HepG2 (cell line): ENCODE measurements around the gene IGSF11. TPM values are rescaled to one million over a fixed set of nuclear protein-coding genes. Genes with fewer than 3 reads are reported as not detected.

Experiments
- ATAC-seq: fragments of 200-7000 bp; cut with Tn5 transposase; 3 replicates; pipeline ENCODE4 v1.9.1; 2020; ENCODE audit warnings: mild to moderate bottlenecking, moderate library complexity
- BruUV-seq: library from RNA; stranded (reverse); fragments of 400-500 nt; replicated peaks from 2 replicates; lab custom pipeline; 2021; lab: Mats Ljungman, UMichigan
- CTCF ChIA-PET: fragments of 300-600 bp; formaldehyde crosslinking; extraction: SDS; loops from one replicate; lab custom pipeline; 2021; ENCODE audit warnings: low total read pairs, inconsistent platforms, low intra/inter-chr PET ratio; lab: Yijun Ruan, JAX
- POLR2A ChIA-PET: fragments of 350-600 bp; sonication (Branson Sonifier 250); formaldehyde crosslinking; loops from one replicate; lab custom pipeline; 2020; ENCODE audit warnings: antibody characterized with exemption, inconsistent platforms; lab: Yijun Ruan, JAX
- DNase-seq: peaks from one replicate; pipeline ENCODE4 v3.0.0-alpha.2; 2015; ENCODE audit warnings: low spot score
- FAIRE-seq: peaks from 3 replicates; lab custom pipeline; 2011; peaks lifted over from hg19 to GRCh38; lab: Jason Lieb, UNC
- H2AFZ ChIP-seq: one replicate; pipeline ENCODE4 v1.6.1; 2011; ENCODE audit warnings: low read length, inconsistent platforms
- H3K27ac ChIP-seq: fragments of 300-600 bp; 3 replicates; pipeline ENCODE4 v1.8.0; 2011; ENCODE audit warnings: mixed run types, mild to moderate bottlenecking, mixed read lengths, low read length, inconsistent platforms; ENCODE audit not compliant: insufficient read depth; ENCODE audit errors: extremely low read length
- H3K27me3 ChIP-seq, 2 experiments: fragments of 200-600 bp in 1 of 2; 2 replicates in 1 of 2; 3 replicates in 1 of 2; pipeline versions ENCODE4 v1.6.0 to v1.8.0; 2011; ENCODE audit warnings: low read length in 2 of 2, mild to moderate bottlenecking in 2 of 2, moderate library complexity in 2 of 2, inconsistent platforms in 1 of 2; ENCODE audit not compliant: insufficient read depth in 2 of 2, control insufficient read depth in 1 of 2
- H3K36me3 ChIP-seq, 2 experiments: fragments of 200-600 bp in 1 of 2; replicated peaks in 1 of 2; 2 replicates in 1 of 2; 3 replicates in 1 of 2; pipeline versions ENCODE4 v1.5.1 to v1.8.0; 2011; ENCODE audit warnings: low read length in 2 of 2, inconsistent platforms in 1 of 2; ENCODE audit not compliant: insufficient read depth in 2 of 2, control insufficient read depth in 1 of 2
- H3K4me1 ChIP-seq: 2 replicates; pipeline ENCODE4 v1.5.1; 2012; ENCODE audit warnings: low read length, inconsistent platforms; ENCODE audit not compliant: insufficient read depth
- H3K4me2 ChIP-seq: 2 replicates; pipeline ENCODE4 v1.6.0; 2011; ENCODE audit warnings: low read depth, low read length, inconsistent platforms
- H3K4me3 ChIP-seq, 3 experiments: fragments of 200-600 bp in 1 of 3; sonication (generic), shearing (Covaris generic) in 1 of 3; replicated peaks in 1 of 3; 2 replicates each; pipeline ENCODE4 v1.5.1; 2011 to 2016; ENCODE audit warnings: low read length in 3 of 3, inconsistent platforms in 2 of 3, low read depth in 2 of 3, mild to moderate bottlenecking in 2 of 3, control low read depth in 1 of 3, mixed read lengths in 1 of 3; ENCODE audit not compliant: insufficient read depth in 1 of 3
- H3K79me2 ChIP-seq: one replicate; pipeline ENCODE4 v1.6.1; 2011; ENCODE audit warnings: low read length, inconsistent platforms; ENCODE audit not compliant: insufficient read depth
- H3K9ac ChIP-seq: 2 replicates; pipeline ENCODE4 v1.6.0; 2011; ENCODE audit warnings: mild to moderate bottlenecking, low read depth, low read length, inconsistent platforms; ENCODE audit not compliant: insufficient read depth
- H3K9me3 ChIP-seq: 2 replicates; pipeline ENCODE4 v1.5.1; 2012; ENCODE audit warnings: mild to moderate bottlenecking, low read length
- H4K20me1 ChIP-seq: 2 replicates; pipeline ENCODE4 v1.6.0; 2011; ENCODE audit warnings: inconsistent platforms, mild to moderate bottlenecking, low read length, moderate library complexity; ENCODE audit not compliant: insufficient read depth
- BCL6 ChIP-seq: IDR thresholded peaks from 2 replicates; pipeline ENCODE4 v1.6.1; 2016; ENCODE audit warnings: missing genetic modification reagents, missing compliant biosample characterization
- BHLHE40 ChIP-seq: IDR thresholded peaks from 2 replicates; pipeline ENCODE4 v1.6.1; 2011; ENCODE audit warnings: low read length, improper control_type of control experiment
- CCDC6 ChIP-seq: sonication (generic); formaldehyde crosslinking; IDR thresholded peaks from 2 replicates; pipeline ENCODE4 v1.8.1; 2022; ENCODE audit warnings: mild to moderate bottlenecking, missing genetic modification reagents, moderate library complexity
- CERS6 ChIP-seq: sonication (generic); formaldehyde crosslinking; IDR thresholded peaks from 2 replicates; pipeline ENCODE4 v1.5.0; 2020; ENCODE audit warnings: missing genetic modification reagents
- CHCHD3 ChIP-seq: sonication (generic); formaldehyde crosslinking; IDR thresholded peaks from 2 replicates; pipeline ENCODE4 v1.8.0; 2022; ENCODE audit warnings: mild to moderate bottlenecking, missing genetic modification reagents, moderate library complexity
- FOXO1 ChIP-seq: sonication (generic); formaldehyde crosslinking; IDR thresholded peaks from 2 replicates; pipeline ENCODE4 v1.4.0; 2020; ENCODE audit warnings: missing genetic modification reagents
- GATA4 ChIP-seq: sonication (generic); IDR thresholded peaks from 2 replicates; pipeline ENCODE4 v1.6.1; 2016; ENCODE audit warnings: antibody characterized with exemption, low read depth, borderline replicate concordance
- ISL2 ChIP-seq: sonication (generic); formaldehyde crosslinking; IDR thresholded peaks from 2 replicates; pipeline ENCODE4 v1.5.0; 2020; ENCODE audit warnings: missing genetic modification reagents
- SAFB2 ChIP-seq: sonication (generic); formaldehyde crosslinking; IDR thresholded peaks from 2 replicates; pipeline ENCODE4 v1.5.1; 2020; ENCODE audit warnings: missing genetic modification reagents, low read depth, mild to moderate bottlenecking, borderline replicate concordance
- STAT5B ChIP-seq: sonication (generic); formaldehyde crosslinking; IDR thresholded peaks from 2 replicates; pipeline ENCODE4 v1.4.0; 2020; ENCODE audit warnings: missing genetic modification reagents
- ZMYM2 ChIP-seq: sonication (generic); formaldehyde crosslinking; IDR thresholded peaks from 2 replicates; pipeline ENCODE4 v1.8.0; 2022; ENCODE audit warnings: mild to moderate bottlenecking, missing genetic modification reagents
- ZNF101 ChIP-seq: sonication (generic); formaldehyde crosslinking; IDR thresholded peaks from 2 replicates; pipeline ENCODE4 v1.4.0; 2020; ENCODE audit warnings: mild to moderate bottlenecking, low read depth, missing genetic modification reagents, borderline replicate concordance
- ZNF124 ChIP-seq: sonication (generic); formaldehyde crosslinking; IDR thresholded peaks from 2 replicates; pipeline ENCODE4 v1.4.0; 2020; ENCODE audit warnings: missing genetic modification reagents
- ZNF513 ChIP-seq: sonication (generic); formaldehyde crosslinking; conservative IDR thresholded peaks from 2 replicates; pipeline ENCODE4 v1.5.0; 2020; ENCODE audit warnings: missing genetic modification reagents
- WGBS: methylation state at CpG from one replicate; pipeline ENCODE4 v1.1.6; 2017; ENCODE audit warnings: low lambda C conversion rate; 5-methylcytosine and 5-hydroxymethylcytosine counted together
- in situ Hi-C: cut with HindIII; loops from 2 replicates; pipeline ENCODE4 v1.10.0; 2017; ENCODE audit warnings: low pct_unique_long_range_greater_than_20kb; ENCODE audit not compliant: extremely low pct_ligation_motif_present
- intact Hi-C: fragments of 100-400 bp; cut with micrococcal nuclease; formaldehyde crosslinking; loops from one replicate; pipeline ENCODE4 v1.10.0; 2022; ENCODE audit not compliant: unreplicated experiment
- polyA plus RNA-seq, 8 experiments: library from polyadenylated mRNA; depleted of rRNA in 3 of 8; stranded (reverse) in 7 of 8; unstranded in 1 of 8; fragments of >200 nt; fragmentation: Illumina TruSeq in 4 of 8; extraction: Trizol in 4 of 8; gene quantifications; 2 replicates each; pipeline versions ENCODE4 v1.2.1 to v1.2.3, GENCODE V29; 2011 to 2016; ENCODE audit warnings: low read depth in 4 of 8, missing spikeins in 1 of 8, mixed read lengths in 1 of 8; ENCODE audit not compliant: insufficient read depth in 1 of 8
- total RNA-seq, 5 experiments: library from RNA; depleted of rRNA; stranded (reverse); fragments of >200 nt; fragmentation: Illumina TruSeq; extraction: Trizol; gene quantifications; 2 replicates each; pipeline ENCODE4 v1.2.3, GENCODE V29; 2016; ENCODE audit warnings: low read depth in 1 of 5

IGSF11 gene
- total and polyA plus RNA-seq, 2 of the 13 experiments (the other 11 are each of a cell fraction or from before 2014, with no cell fraction given): not detected

GRCh38 chr3:118978393-118978758, 56.3 kb downstream of the IGSF11 start:
- Histone ChIP-seq H3K4me1 (no peaks in the 10 kb centered on the region), H3K27me3 (no peaks in the 10 kb centered on the region), H3K9me3 (no peaks in the 10 kb centered on the region), H4K20me1 (no peaks in the 10 kb centered on the region), H2AFZ (no peak overlapping the region), H3K79me2 (no peaks in the 10 kb centered on the region), H3K9ac (no peak overlapping the region), H3K36me3 (no peaks in the 10 kb centered on the region), H3K27ac (no peak overlapping the region), H3K4me3 (no peak overlapping the region), H3K4me2 (no peak overlapping the region)
- DNase-seq (no peak), ATAC-seq (no peak), FAIRE-seq (no peak)
- 48% methylated on average over 5 of the region's 5 CpGs for WGBS
- intact Hi-C loops: no loop called here
- CTCF ChIA-PET: no interaction called here
- POLR2A ChIA-PET: no interaction called here
- BruUV-seq: no TSS peak
- in situ Hi-C loops: no loop called here
- no peak for TF ChIP-seq CCDC6 (CRISPR knock-in tag)
- no peak for TF ChIP-seq ZNF124 (CRISPR knock-in tag)
- no peak for TF ChIP-seq ZNF101 (CRISPR knock-in tag)
- TF ChIP-seq ZMYM2: no peak
- TF ChIP-seq STAT5B: no peak
- TF ChIP-seq FOXO1 (CRISPR knock-in tag): no peak
- TF ChIP-seq CERS6 (CRISPR knock-in tag): no peak
- no peak for TF ChIP-seq BHLHE40
- TF ChIP-seq CHCHD3 (CRISPR knock-in tag): no peak
- no peak for TF ChIP-seq ZNF513 (CRISPR knock-in tag)
- no peak for TF ChIP-seq SAFB2 (CRISPR knock-in tag)
- no peak for TF ChIP-seq BCL6 (CRISPR knock-in tag)
- TF ChIP-seq ISL2: no peak
- no peak for TF ChIP-seq GATA4
